NCI-H2081 treated with DMSO at 0.1 percent for 48 hours (cell line): ENCODE data around the gene CDKN2C.
"Not testable (repeated sequence)": the region's sequence is repeated elsewhere in the genome, so short reads cannot be mapped to it uniquely, and the experiment has no call there.

Experiments used
- DNase-seq: peaks from one replicate; lab custom pipeline; 2025; lab: John Stamatoyannopoulos, UW

Gene CDKN2C

DNA sequence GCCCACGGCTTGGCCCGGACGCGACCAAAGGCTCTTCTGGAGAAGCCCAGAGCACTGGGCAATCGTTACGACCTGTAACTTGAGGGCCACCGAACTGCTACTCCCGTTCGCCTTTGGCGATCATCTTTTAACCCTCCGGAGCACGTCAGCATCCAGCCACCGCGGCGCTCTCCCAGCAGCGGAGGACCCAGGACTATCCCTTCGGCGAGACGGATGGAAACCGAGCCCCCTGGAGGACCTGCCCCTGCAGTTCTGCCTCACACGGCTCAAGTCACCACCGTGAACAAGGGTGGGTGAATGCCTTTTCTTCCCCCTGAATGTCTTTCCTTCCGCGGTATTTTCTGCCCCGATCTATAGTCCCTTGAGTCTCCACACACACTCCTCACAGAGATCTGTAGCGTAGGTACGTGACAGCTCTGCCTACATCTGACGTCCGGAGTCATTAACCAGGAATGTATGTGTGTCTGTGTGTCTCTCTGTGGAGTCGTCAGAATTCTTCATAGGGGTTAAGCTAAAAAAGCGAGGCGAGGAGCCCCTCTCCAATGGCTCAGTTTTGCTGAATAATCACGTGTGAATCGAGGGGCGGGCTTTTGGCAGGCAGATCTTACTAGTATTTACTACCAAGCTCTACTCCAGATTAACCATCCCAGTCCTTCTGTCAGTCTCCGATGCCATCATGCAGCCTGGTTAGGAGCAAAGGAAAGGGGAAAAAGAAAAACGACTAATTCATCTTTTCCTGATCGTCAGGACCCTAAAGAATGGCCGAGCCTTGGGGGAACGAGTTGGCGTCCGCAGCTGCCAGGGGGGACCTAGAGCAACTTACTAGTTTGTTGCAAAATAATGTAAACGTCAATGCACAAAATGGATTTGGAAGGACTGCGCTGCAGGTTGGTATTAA lies at the start of gene CDKN2C:
Gene CDKN2C (plus strand): TSS at position 635 of the 898 bp plus-strand sequence. CDS start 124 bp downstream, at position 759.
- DNase-seq = peak; percentile 93

DNA sequence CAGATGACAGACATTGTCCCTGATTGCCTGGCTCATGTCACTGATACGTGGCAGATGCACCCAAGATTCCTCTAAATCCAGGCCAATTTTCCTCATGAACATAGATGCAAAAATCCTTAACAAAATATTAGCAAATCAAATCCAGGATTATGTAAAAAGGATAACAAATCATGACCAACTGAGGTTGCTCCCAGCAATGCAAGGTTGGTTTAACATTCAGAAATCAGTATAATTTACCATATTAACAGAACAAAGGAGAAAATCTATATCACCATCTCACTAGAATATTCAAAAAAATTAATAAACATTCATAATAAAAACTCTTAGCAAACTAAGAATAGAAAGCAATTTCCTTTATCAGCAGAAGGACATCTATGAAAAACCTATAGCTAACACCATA lies 49.6 kb upstream of the CDKN2C start:
- no peak for DNase-seq

DNA sequence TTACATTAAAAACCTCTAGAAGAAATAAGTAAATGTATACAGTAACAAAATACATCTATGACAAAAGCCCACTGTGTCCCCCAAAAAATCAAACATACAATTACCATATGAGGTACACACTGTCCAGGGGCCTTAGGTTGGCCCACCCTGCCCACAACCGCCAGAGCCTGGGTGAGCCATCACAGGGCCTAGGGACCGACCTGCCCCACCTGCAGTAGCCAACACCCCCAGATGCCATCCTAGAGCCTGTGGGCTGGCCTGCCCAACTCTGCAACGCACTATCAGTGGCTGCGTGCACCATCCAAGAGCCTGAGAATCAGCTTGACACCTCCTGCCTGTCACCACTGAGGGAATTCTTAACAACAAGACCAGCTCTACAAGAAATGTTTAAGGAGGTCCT lies 49.0 kb upstream of the CDKN2C start:
- DNase-seq = no peak

DNA sequence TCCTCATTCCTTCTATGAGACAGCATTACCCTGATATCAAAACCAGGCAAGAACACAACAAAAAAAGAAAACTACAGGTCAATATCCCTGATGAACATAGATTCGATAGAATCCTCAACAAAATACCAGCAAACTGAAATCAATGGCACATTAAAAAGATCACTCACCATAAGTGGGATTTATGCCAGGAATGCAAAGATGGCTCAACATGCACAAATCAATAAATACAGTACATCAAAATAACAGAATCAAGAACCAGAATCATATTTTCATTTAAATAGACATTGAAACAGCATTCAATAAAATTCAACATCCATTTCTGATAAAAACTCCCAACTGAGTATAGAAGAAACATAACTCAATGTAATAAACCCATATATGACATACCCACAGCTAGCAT lies 46.5 kb upstream of the CDKN2C start:
- no peak for DNase-seq

GRCh38 chr1:50929376-50929958 lies 40.6 kb upstream of the CDKN2C start:
- peak; percentile 43 for DNase-seq

DNA sequence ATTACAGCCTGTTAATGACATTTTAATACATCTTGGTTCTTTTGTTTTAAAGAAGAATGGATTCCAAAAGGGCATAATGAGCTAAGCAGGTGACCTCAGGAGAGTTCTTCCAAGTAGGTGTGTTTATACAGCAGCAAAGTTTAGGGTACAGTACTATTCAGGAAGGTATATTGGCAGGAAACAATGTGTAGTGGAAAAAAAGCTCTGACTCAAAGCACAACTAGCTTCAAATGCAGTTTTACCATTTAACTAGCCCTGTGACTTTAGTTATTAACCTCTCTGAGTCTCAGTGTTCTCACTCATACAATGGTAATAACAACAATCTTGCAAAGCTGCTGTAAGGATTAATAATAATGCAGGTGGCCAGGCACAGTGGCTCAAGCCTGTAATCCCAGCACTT lies 39.9 kb upstream of the CDKN2C start:
- no peak for DNase-seq

GRCh38 chr1:50930965-50931737 lies 38.9 kb upstream of the CDKN2C start:
- no peak for DNase-seq

DNA sequence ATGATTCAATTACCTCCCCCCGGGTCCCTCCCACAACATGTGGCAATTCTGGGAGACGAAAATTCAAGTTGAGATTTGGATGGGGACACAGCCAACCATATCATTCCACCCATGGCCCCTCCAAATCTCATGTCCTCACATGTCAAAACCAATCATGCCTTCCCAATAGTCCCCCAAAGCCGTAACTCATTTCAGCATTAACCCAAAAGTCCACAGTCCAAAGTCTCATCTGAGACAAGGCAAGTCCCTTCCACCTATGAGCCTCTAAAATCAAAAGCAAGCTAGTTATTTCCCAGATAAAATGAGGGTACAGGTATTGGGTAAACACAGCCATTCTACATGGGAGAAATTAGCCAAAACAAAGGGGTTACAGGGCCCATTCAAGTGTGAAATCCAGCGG lies 38.0 kb upstream of the CDKN2C start:
- DNase-seq = not testable (repeated sequence)

DNA sequence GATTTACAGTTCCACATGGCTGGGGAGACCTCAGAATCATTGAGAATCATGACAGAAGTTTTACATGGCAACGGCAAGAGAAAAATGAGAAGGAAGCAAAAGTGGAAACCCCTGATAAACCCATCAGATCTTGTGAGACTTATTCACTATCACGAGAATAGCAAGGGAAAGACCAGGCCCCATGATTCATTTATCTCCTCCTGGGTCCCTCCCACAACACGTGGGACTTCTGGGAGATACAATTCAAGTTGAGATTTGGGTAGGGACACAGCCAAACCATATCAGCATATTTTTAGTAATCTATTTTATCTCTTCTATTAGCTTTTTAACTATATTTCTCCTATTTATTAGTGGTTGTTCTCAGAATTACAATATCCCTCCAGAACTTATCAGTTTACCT lies 36.3 kb upstream of the CDKN2C start:
- DNase-seq = not testable (repeated sequence)

DNA sequence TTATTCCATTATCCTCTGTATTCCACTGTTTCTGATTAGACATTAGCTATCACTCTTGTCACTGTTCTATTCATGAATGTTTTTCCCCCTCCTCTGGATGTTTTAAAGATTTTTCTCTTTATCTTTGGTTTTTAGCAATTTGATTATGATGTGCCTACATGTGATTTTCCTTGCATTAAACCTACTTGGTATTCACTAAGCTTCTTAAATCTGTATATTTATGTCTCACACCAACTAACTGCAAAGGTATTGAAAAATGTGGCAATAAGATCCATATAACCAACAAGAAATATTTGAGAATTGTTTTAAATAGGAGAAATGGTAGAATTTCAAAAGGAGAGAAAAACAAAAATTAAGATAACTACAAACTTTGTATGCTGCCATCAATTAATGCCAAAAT lies 35.2 kb upstream of the CDKN2C start:
- DNase-seq = no peak

- not testable (repeated sequence) for DNase-seq
Measured at GRCh38 chr1:50935276-50935675, 34.8 kb upstream of the CDKN2C start.

GRCh38 chr1:50936321-50936720 lies 33.7 kb upstream of the CDKN2C start:
- DNase-seq = no peak

- DNase-seq = no peak
Measured at GRCh38 chr1:50940291-50940690, 29.8 kb upstream of the CDKN2C start.

GRCh38 chr1:50942334-50942733 lies 27.7 kb upstream of the CDKN2C start:
- DNase-seq = no peak

- DNase-seq = no peak
Measured at GRCh38 chr1:50949286-50949982, 20.6 kb upstream of the CDKN2C start.

DNA sequence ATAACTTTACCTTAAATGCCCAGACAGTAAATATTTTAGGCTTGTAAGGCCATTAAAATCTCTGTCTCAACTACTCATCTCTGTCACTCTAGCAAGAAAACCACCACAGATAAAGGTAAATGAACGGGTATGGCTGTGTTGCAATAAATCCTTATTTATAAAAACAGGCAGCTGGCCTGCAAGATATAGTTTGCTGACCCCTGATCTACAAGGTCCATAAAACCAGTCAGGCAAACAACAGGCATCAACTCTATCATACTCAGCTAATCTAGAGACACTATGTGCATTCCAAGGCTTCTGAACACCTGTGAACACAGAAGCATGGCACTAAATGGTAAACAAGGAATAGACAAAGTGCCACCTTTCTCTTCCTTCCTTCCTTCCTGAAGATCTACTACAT lies 19.6 kb upstream of the CDKN2C start:
- DNase-seq = no peak

- DNase-seq = not testable (repeated sequence)
Measured at GRCh38 chr1:50952566-50952965, 17.5 kb upstream of the CDKN2C start.

GRCh38 chr1:50955116-50955515 lies 14.9 kb upstream of the CDKN2C start:
- no peak for DNase-seq

- no peak for DNase-seq
Measured at GRCh38 chr1:50959303-50959912, 10.6 kb upstream of the CDKN2C start.

GRCh38 chr1:50959913-50960844 lies 9.9 kb upstream of the CDKN2C start, which contains the start of gene FAF1:
FAF1 (minus strand) TSS chr1:50960267; CDS start chr1:50959811, 456 bp downstream.
- peak; percentile 98 for DNase-seq
